Stimulated activated CD8-positive, alpha-beta memory T cell treated with anti-CD3 and anti-CD28 coated beads, Interleukin-15, amount 100 ng/mL, for 4 hours (primary cell): ENCODE data around the gene MORC4.

Experiments used
- DNase-seq, 2 donors: peaks; one replicate each; pipeline ENCODE4 v3.0.0-alpha.2; 2020; ENCODE audit warnings: low read depth in 2 of 2

MORC4 gene

GRCh38 chrX:106952538-106952937 lies 47.5 kb downstream of the MORC4 start:
- no peak for DNase-seq

- no peak for DNase-seq
Observed at GRCh38 chrX:106952089-106952488, 47.9 kb downstream of the MORC4 start.

- DNase-seq, result no peak
Observed at GRCh38 chrX:106951230-106951629, 48.8 kb downstream of the MORC4 start.

- no peak for DNase-seq
Observed at GRCh38 chrX:106950381-106950780, 49.6 kb downstream of the MORC4 start.

GRCh38 chrX:106949366-106949765 lies 50.6 kb downstream of the MORC4 start:
- DNase-seq, result no peak

GRCh38 chrX:106948641-106949040 lies 51.4 kb downstream of the MORC4 start:
- no peak for DNase-seq

- no peak for DNase-seq
Observed at GRCh38 chrX:106946464-106946863, 53.5 kb downstream of the MORC4 start.

GRCh38 chrX:106940068-106940467 lies 59.9 kb downstream of the MORC4 start:
- no peak for DNase-seq

- no peak for DNase-seq
Observed at GRCh38 chrX:106939566-106939965, 60.4 kb downstream of the MORC4 start.

- no peak for DNase-seq
Observed at GRCh38 chrX:106936246-106936645, 63.8 kb downstream of the MORC4 start.

GRCh38 chrX:106935175-106935574 lies 64.8 kb downstream of the MORC4 start:
- DNase-seq, result no peak

- no peak for DNase-seq
Observed at GRCh38 chrX:106933538-106933961, 66.5 kb downstream of the MORC4 start.

- no peak for DNase-seq
Observed at GRCh38 chrX:106932960-106933537, 67.0 kb downstream of the MORC4 start.

- no peak for DNase-seq
Observed at GRCh38 chrX:106932492-106932923, 67.5 kb downstream of the MORC4 start.

- no peak for DNase-seq
Observed at GRCh38 chrX:106931831-106932491, 68.1 kb downstream of the MORC4 start.

GRCh38 chrX:106928227-106928626 lies 71.8 kb downstream of the MORC4 start:
- no peak for DNase-seq

GRCh38 chrX:106927700-106928099 lies 72.3 kb downstream of the MORC4 start:
- no peak for DNase-seq

- DNase-seq, result no peak
Observed at GRCh38 chrX:106927023-106927422, 73.0 kb downstream of the MORC4 start.

GRCh38 chrX:106921637-106922036 lies 78.4 kb downstream of the MORC4 start:
- no peak for DNase-seq

GRCh38 chrX:106919932-106920452 lies 80.0 kb downstream of the MORC4 start, which contains the start of gene CLDN2:
TSS of gene CLDN2 (plus strand) at chrX:106920402. CDS start at chrX:106928229, 7,827 bp downstream.
- DNase-seq, result no peak

GRCh38 chrX:106917830-106918500 lies 82.0 kb downstream of the MORC4 start:
- no peak for DNase-seq

GRCh38 chrX:106912864-106913263 lies 87.1 kb downstream of the MORC4 start:
- DNase-seq, result no peak

GRCh38 chrX:106906361-106906760 lies 93.7 kb downstream of the MORC4 start:
- no peak for DNase-seq
